Stimulated activated CD8-positive, alpha-beta memory T cell treated with anti-CD3 and anti-CD28 coated beads, Interleukin-12 subunit alpha, Interleukin-12 subunit beta, amount 100 ng/mL, for 24 hours (primary cell): ENCODE measurements around the gene PGBD2.
"Not testable (repeated sequence)": the region's sequence is repeated elsewhere in the genome, so short reads cannot be mapped to it uniquely, and the experiment has no call there.

Source experiments
- DNase-seq: peaks from one replicate; pipeline ENCODE4 v3.0.0-alpha.2; 2020; ENCODE audit errors: extremely low read depth

PGBD2 gene, protein sequence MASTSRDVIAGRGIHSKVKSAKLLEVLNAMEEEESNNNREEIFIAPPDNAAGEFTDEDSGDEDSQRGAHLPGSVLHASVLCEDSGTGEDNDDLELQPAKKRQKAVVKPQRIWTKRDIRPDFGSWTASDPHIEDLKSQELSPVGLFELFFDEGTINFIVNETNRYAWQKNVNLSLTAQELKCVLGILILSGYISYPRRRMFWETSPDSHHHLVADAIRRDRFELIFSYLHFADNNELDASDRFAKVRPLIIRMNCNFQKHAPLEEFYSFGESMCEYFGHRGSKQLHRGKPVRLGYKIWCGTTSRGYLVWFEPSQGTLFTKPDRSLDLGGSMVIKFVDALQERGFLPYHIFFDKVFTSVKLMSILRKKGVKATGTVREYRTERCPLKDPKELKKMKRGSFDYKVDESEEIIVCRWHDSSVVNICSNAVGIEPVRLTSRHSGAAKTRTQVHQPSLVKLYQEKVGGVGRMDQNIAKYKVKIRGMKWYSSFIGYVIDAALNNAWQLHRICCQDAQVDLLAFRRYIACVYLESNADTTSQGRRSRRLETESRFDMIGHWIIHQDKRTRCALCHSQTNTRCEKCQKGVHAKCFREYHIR

DNA sequence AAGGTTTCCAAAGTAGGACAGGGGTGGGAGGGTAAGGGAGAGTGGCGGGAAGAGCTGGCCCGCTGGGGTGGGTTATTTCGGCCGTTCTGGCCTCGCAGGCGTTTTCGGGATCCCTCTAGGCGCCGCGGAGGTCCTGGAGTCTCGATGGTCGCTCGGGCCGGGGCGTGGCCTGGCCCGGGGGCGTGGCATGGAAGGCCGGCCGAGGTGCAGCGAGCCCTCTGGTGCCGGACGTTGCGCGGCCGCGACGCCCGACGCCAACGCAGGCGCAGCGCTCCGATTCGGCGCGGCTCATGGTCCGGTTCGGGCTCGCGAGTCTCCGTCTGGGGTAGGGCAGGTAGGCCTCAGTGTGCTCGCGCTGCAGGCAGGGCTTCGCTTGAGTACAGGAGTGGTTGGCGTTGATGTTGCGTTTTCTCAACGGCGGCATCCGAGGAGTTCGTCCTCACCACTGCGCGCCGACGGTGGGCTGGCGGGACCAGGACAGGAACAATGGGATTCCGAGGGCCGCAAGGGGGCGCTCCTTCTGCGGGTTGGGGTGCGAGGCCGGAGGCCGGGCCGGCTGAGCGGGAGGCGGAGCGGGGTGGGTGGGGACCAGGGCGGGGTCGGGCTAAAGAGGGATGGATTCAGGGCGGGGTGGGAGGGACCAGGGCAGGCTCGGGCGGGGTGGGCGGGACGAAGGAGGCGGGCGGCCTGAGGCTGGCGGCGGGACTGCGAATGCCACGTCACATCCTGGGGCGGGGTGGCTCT lies at the start of gene PGBD2:
PGBD2 (plus strand) TSS at position 227 of the 744 bp plus-strand sequence. CDS start 7,628 bp downstream, outside the sequence.
- peak; percentile 92 for DNase-seq

DNA sequence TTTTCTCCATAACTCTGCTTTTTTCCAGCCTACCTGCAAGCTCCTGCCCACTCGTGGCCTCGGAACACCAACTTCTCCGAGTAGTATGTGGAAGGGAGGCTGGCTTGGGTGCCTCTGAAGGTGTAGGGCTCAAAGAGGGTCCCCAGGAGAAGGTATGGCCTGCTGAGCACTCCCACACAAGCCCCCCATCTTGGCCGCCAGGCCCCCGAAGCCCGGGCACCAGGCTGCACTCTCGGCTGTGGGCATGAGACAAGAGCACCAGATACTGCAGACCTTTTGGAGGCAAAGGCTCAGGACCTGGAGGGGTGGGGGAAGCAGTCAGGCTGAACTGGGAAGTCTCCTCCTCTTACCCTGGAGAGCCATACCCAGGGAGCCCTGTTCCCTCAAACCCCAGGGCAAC lies 48.8 kb upstream of the PGBD2 start:
- DNase-seq: no peak

DNA sequence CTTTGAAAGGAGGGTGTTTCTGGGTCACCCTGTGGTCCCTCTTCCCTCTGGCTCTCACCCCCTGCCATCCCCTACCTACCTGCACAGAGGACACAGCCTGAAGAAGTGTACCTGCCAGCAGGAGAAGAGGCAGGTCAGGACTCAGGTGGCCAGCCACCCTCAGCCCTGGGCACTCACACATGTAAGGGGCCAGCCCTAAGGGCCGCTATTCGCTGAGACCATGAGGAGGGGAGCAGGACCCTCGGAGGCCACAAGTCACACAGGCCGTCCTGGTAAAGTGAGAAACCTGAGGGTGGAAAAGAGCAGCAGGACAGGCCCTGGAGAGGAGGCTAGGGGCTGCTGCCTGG lies 48.3 kb upstream of the PGBD2 start:
- no peak for DNase-seq

DNA sequence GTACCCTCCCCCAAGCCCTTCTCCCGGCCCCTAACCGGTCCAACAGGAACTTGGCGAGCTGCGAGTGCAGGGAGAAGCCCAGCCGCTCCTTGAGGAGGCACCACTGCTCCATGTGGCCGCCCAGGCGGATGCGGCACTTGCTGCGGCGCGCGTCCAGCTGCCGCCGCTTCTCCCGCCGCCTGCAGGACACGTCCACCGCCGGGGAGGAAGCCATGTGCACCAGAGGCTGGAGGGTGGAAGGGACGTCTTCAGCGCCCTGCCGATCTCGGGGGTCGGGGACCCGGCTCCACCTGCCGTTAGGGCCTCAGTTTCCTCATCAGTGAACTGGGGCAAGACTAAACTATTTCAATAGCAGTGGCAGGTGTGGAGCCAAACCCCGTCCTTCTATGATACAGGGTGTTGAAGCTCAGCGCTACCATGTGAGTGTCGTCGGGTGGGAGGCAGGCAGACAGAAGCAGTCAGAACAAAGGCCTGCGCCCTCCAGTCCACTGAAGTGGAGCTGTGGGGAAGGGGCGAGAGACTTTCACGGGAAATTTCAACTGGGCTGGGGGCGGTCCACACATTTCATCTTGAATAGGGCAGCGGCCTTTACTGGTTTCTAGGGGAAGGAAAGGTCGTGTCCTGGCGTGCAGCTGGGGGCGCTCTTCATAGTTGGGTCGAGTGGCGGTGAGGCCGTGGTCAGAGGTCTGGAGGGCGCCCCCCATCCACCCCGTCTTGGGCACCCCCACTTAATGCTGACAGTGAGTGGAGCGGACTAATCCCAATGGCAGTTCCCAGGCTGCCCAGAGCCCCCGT lies 47.7 kb upstream of the PGBD2 start:
- no peak for DNase-seq

DNA sequence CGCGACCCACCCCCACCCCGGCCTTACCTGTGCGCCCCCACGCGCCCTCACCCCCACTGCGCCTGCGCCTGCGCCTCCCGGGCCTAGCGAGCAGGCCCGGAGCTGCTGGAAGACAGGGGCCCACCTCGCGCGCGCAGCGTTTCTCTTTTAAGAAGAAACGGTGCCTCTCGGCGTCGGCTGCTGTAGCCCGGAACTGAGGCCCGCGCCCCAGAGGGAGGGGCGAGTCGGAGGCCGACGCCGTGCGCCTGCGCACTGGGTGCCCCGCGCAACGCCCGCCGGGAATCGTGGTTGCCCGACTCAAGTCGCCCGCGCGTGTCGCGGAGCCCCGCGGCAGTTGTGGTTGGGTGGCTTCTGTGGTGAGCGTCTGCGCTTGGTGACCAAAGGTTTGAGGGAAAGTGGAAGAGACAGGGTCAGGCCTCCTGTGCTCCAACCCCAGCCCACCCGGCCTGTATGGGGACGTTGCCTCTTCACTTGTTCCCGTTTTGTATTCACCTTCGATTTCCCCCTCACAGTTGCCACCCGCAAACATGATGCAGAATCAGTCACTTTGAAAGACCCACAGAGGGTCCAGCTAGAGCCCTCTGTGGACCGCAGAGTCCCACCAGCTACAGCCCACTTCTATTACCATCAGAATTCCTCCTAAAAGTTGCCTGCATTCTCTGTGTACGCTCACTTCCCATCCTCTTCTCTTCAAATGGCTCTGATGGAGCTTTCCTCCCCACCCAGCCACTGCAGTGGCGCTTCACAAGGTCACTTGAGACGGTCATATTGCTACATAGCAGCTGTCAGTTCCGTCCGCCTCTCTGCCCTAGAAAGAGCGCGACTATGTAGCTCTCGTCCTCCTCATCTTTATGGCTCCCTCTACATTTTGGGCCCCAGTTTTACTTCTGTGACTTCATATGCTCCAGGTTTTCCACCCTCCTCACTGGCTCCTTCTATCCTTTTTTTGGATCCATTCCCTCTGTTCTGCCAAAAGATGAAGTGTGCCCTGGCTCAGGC lies 46.8 kb upstream of the PGBD2 start, which contains the start of gene ZNF692:
ZNF692 (minus strand) TSS at position 195 of the 999 bp plus-strand sequence. CDS start 776 bp downstream, outside the sequence.
- peak; percentile 95 for DNase-seq

DNA sequence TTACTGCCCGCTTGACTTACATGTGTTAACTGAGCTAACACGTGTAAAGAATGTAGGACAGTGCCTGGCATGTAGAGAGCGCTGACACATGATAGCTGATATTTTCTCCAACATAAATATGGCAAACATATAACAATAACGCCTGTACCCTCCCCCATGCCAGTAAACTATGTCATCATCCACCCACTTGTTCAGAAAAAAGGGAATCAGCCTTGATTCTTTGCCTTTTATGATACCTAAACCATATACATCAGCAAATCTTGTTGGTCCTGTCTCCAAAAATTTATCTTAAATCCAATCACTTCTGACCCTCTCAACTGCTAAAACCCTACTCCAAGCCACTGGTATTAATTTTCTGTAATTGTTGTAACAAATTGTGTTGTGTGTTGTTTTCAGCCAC lies 46.0 kb upstream of the PGBD2 start:
- no peak for DNase-seq

DNA sequence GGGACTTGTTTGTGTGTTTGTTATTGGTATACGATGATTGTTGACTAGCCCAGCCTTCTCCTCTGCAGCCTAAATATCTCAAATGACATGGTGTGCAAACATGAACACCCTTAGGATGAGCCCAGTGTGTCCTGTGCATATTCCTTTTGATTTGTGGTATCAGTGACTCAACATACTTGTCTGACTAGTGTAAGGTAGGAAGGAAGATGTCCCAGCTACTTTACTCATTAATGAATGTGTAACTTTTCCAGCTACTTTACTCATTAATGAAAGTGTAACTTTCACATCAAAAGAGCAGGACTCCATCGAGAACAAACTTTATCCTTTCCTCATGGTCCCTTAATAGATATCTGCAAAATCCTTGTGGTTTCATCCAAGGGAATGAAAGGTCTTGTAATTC lies 44.4 kb upstream of the PGBD2 start:
- no peak for DNase-seq

DNA sequence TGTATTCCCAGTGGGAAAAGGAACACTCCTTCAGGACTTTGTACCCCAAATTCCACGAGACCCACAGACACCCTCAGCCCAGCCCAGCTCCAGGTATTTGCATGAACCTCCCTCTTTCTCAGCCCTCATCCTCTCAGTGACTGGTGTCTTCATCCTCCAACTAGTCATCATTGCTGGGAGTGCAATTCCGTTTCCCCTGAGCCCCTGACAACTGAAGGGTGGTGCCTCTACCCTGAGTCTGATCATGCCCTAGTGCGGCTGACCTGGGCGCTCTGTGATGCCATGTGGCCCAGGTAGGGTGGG lies 43.4 kb upstream of the PGBD2 start:
- no peak for DNase-seq

DNA sequence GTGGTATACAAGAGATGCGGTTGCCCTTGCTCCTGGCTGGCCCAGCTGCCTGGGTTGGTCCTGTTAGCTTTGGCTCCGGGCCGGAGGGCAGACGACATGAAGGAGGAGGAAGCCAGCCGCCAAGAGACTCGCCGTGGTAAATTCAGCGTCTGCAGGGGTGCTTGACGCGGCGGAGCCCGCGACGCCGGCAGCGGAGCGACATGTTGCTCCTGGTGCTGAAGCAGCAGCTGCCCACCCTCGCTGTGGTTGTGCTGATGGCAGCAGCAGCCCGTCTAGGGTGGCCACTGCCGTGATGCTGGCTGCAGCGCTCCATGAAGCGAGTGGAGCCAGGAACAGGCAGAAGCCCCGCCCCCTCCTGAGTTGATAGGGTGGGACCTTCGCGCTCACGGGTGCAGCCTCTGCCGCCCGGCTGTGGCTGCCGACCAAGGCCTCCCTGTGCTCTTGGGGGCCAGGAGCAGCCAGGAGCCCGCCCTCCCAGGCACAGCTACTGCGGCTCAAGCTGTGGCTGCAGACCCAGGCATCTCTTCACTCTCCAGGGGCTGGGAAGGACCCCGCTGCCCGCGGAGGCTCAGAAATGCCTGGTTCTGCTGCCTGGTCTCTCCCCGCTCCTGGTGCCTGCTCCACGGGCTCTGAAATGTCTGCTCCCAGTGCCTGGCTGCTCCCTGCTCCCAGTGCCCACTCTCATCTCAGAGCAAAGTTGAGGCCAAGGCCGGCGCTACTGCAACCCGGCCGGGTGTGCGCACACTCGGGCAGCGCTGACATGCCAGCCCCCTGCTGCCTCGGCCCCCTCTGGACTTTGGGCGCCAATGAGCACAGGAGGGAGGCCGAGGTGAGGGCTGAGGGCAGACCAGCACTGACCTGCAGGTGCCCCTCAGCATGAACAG lies 42.8 kb upstream of the PGBD2 start:
- DNase-seq: no peak

DNA sequence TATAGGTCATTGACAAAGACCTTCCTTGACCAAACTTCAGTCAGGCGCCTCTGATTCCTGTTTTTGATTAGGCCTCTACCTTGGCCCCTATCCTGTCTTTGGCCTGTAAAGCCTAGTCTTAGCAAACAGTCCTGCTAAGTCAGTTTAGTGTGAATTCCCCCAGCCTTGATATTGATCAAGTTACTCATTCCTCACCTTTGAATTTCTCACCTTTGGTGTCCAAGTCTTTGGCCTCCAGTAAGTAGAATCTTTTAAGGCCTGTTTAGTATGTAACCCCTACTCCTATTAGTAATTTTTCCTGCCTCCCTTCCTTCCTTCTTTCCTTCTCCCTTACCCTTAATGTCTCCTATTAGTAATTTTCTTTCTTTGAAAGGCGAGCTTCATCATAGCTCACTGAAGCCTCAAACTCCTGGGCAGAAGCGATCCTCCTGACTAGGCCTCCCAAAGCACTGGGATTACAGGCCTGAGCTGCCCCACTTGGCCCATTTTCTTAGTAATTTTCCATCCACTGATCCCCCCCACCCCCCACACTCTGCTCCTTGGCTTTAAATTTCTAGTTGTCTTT lies 34.1 kb upstream of the PGBD2 start:
- no peak for DNase-seq

DNA sequence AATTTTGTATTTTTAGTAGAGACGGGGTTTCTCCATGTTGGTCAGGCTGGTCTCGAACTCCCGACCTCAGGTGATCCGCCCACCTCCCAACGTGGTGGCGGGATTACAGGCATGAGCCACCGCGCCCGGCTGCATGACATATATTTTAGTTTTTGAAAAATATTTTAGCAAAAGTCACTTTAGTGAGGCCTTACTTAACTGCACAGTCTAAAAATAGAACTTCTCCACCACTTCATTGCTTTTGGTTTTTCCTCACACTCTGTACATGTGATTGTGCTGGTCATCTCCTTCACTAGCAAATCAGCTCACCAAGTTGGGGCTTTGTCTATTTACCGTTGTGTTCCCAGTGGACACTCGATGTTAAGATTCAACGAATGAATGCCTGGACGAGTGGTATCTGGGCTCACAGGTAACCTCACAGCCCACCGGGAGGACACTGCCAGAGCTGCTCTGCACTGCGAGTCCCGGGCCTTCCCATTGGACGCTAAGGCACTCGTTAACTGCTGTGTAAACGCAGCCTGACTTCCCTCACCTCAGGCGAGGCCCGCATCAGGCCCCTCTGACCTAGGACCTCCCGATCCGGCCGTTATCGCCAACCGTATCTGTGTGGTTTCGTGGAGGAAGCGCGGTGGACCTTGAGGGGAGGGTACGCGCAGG lies 33.2 kb upstream of the PGBD2 start:
- DNase-seq: no peak

DNA sequence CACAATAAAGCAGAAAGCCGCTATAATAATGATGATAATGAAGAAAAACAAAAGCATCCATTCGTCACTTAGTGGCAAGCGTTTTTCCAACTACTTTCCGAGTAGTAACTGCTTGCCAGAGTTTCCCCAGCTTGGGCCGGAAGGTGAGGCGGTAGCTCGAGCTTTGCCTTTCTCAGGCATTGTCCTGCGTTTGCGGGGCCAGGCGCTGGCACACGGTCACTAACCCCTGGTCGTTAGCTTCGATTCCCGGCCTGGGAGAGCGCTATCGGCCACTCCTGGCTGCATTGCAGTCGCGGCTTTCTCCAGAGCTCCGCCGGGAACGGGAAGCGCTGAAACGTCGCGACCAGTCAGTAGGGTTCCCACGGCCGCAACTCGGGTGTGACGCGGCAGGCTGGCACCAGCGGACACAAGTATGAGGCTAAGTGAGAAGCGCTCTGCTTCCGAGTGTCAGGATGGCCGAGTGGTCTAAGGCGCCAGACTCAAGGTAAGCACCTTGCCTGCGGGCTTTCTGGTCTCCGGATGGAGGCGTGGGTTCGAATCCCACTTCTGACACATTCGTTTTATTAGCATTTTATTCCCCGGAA lies 32.5 kb upstream of the PGBD2 start:
- DNase-seq: peak; percentile 80

DNA sequence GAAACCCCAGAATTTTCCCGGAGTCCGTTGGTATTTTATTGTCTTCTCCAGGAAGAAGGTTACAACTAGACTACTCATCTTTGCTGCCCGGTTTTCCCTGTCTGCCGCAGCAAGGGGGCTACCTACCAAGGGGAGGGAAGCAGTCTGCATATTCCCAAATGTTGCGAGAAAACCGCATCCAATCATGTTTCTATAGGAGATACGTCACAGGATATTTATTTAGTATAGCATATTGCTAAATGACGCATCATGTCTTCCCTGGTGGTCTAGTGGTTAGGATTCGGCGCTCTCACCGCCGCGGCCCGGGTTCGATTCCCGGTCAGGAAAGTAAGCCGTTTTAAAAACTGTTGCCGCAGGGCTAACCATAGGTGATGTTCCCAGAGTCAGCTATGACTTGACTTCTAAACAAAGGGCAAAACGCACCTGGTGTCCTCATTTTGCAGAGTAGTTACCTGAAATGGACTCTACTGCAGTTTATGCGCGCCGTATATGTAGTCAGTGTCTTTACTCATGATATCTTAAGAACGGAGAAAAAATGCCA lies 32.0 kb upstream of the PGBD2 start:
- DNase-seq: no peak

DNA sequence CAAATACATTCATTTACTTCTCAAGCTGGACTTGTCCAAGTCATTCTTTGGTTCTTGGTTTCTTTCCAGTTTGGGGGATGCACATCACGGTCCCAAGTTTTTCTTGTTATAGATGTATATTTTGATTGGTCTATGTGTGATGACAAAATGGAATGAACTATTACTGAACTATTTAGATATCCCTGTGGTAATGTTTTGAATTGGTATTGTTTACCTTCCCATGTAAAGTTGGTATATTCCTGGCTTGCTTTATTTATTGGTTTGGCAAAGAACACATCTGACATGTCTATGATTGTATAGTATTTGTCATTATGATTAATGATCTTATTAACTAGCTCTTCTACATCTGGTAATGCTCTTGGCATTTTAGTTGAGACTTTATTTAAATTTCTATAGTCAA lies 24.8 kb upstream of the PGBD2 start:
- no peak for DNase-seq

DNA sequence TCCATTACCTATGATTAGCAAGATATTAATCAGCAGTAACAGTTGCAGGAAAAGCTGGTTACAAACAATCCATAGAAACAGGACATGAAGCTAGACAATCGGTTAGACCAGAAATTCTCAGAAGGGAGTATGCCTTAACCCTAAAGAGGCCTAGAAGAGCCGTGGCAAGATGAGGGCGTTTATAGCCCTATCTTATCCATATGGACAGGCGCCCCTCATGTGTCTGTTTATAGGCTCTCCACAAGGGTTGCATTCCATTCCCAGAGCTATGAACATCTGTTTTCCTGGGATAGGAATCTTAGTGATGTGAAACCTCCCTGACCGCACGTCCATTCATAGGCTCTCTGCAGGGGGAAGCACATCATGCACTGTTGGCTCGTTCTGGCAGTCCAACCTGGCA lies 23.6 kb upstream of the PGBD2 start:
- DNase-seq: not testable (repeated sequence)

DNA sequence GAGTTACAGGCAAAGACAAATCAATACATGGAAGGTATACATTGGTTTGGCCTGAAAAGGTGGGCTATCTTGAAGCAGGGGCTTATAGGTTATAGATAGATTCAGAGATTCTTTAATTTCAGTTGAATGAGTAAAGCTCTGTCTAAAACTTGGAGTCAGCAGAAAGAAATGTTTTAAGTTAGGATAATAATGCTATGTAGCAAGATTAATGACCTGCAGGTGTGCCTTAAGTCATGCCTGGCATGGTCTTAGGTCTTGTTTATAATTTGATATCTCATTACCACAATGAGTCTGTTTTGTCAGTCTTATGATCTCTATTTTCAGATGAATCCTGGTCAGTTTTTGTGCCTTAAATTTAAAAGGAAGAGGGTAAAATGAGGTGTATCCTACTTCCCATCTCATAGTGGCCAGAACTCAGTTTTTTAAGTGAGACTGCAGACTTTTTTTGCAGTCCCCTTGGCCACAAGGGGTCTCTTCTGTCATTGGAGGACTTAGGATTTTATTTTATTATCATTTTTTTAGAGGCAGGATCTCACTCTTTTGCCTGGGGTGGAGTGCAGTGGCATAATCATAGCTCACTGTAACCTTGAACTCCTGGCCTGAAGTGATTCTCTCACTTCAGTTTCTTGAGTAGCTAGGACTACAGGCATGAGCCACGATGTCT lies 21.3 kb upstream of the PGBD2 start:
- DNase-seq: no peak

DNA sequence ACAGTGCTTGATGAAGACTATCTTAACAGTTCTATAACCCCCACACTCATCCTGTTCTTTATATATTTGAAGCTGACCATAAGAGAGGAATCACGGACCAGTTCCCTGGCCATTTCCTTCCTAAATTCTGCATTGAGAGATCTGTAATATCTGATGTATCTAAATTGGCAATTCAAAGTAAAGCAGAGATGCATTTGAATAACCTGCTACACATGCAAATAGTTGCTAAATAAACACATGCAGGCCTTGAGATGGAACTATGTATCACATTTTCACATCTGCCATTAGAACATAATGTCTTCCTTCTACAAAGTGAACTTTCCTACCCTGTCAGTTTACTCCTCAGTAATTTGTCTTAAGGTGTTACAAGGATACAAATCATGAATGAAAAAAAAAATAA lies 20.4 kb upstream of the PGBD2 start:
- DNase-seq: no peak
